H9 (cell line): ENCODE data around the gene ZC3HAV1L. TPM values are rescaled to one million over a fixed set of nuclear protein-coding genes. Genes with fewer than 3 reads are reported as not detected.

Experiments used
- DNase-seq: peaks from one replicate; pipeline ENCODE4 v3.0.0-alpha.2; 2017
- H2AFZ ChIP-seq: one replicate; pipeline ENCODE4 v1.6.1; 2013; ENCODE audit warnings: mild to moderate bottlenecking, low read length, control low read depth, moderate library complexity
- H2AK5ac ChIP-seq: 2 replicates; pipeline ENCODE4 v1.6.1; 2013; ENCODE audit warnings: low read length, control low read depth, mixed read lengths; ENCODE audit not compliant: insufficient read length
- H2BK120ac ChIP-seq: one replicate; pipeline ENCODE4 v1.6.1; 2013; ENCODE audit warnings: low read depth, mild to moderate bottlenecking, low read length, control low read depth, inconsistent platforms; ENCODE audit not compliant: poor library complexity, severe bottlenecking
- H2BK12ac ChIP-seq: 2 replicates; pipeline ENCODE4 v1.6.1; 2013; ENCODE audit warnings: low read length, control low read depth, mixed read lengths, low read depth; ENCODE audit not compliant: insufficient read length
- H2BK15ac ChIP-seq: 2 replicates; pipeline ENCODE4 v1.6.1; 2013; ENCODE audit warnings: low read depth, low read length, control low read depth
- H2BK20ac ChIP-seq: one replicate; pipeline ENCODE4 v1.6.1; 2013; ENCODE audit warnings: low read depth, mild to moderate bottlenecking, low read length, control low read depth, inconsistent platforms; ENCODE audit not compliant: poor library complexity, severe bottlenecking
- H2BK5ac ChIP-seq: 2 replicates; pipeline ENCODE4 v1.6.1; 2013; ENCODE audit warnings: low read length, control low read depth, mixed read lengths; ENCODE audit not compliant: insufficient read length
- H3K14ac ChIP-seq: 2 replicates; pipeline ENCODE4 v1.6.1; 2013; ENCODE audit warnings: low read length, control low read depth; ENCODE audit not compliant: insufficient read depth
- H3K18ac ChIP-seq: 2 replicates; pipeline ENCODE4 v1.6.1; 2013; ENCODE audit warnings: low read depth, mild to moderate bottlenecking, mixed read lengths, low read length, control low read depth; ENCODE audit not compliant: insufficient read length
- H3K23ac ChIP-seq: 2 replicates; pipeline ENCODE4 v1.6.1; 2013; ENCODE audit warnings: low read length, control low read depth, mixed read lengths, low read depth; ENCODE audit not compliant: insufficient read length
- H3K23me2 ChIP-seq: 2 replicates; pipeline ENCODE4 v1.6.1; 2013; ENCODE audit warnings: low read depth, mild to moderate bottlenecking, mixed read lengths, low read length, control low read depth; ENCODE audit not compliant: insufficient read length, poor library complexity, severe bottlenecking
- H3K27ac ChIP-seq: 2 replicates; pipeline ENCODE4 v1.5.1; 2013; ENCODE audit warnings: low read length, control low read depth, mixed read lengths, low read depth; ENCODE audit not compliant: insufficient read length
- H3K27me3 ChIP-seq: 2 replicates; pipeline ENCODE4 v1.6.1; 2013; ENCODE audit warnings: low read length, control low read depth, inconsistent platforms; ENCODE audit not compliant: insufficient read depth
- H3K4ac ChIP-seq: 2 replicates; pipeline ENCODE4 v1.6.1; 2013; ENCODE audit warnings: low read depth, mild to moderate bottlenecking, control low read depth, inconsistent platforms, low read length, moderate library complexity
- H3K4me1 ChIP-seq: 2 replicates; pipeline ENCODE4 v1.6.1; 2013; ENCODE audit warnings: low read length, control low read depth, inconsistent platforms; ENCODE audit not compliant: insufficient read depth
- H3K4me2 ChIP-seq: 2 replicates; pipeline ENCODE4 v1.6.1; 2013; ENCODE audit warnings: low read length, control low read depth, mixed read lengths; ENCODE audit not compliant: insufficient read length, insufficient read depth
- H3K56ac ChIP-seq: 2 replicates; pipeline ENCODE4 v1.6.1; 2013; ENCODE audit warnings: low read depth, mild to moderate bottlenecking, mixed read lengths, low read length, control low read depth; ENCODE audit not compliant: insufficient read length
- H3K79me1 ChIP-seq: 2 replicates; pipeline ENCODE4 v1.6.1; 2013; ENCODE audit warnings: low read depth, mild to moderate bottlenecking, moderate library complexity, low read length, control low read depth, inconsistent platforms; ENCODE audit not compliant: insufficient read depth, poor library complexity, severe bottlenecking
- H3K79me2 ChIP-seq: 2 replicates; pipeline ENCODE4 v1.6.1; 2013; ENCODE audit warnings: low read length, control low read depth, inconsistent platforms; ENCODE audit not compliant: insufficient read depth
- H3K9ac ChIP-seq: 2 replicates; pipeline ENCODE4 v1.6.1; 2013; ENCODE audit warnings: low read length, control low read depth, mixed read lengths; ENCODE audit not compliant: insufficient read length; ENCODE audit errors: extremely low read depth
- H3K9me3 ChIP-seq: one replicate; pipeline ENCODE4 v1.6.1; 2013; ENCODE audit warnings: low read depth, low read length, inconsistent platforms; ENCODE audit not compliant: control insufficient read depth
- H3T11ph ChIP-seq: one replicate; pipeline ENCODE4 v1.6.1; 2013; ENCODE audit warnings: mild to moderate bottlenecking, low read length, control low read depth, inconsistent platforms
- H4K20me1 ChIP-seq: one replicate; pipeline ENCODE4 v1.6.1; 2013; ENCODE audit not compliant: control insufficient read depth, insufficient read length, insufficient read depth
- H4K5ac ChIP-seq: 2 replicates; pipeline ENCODE4 v1.6.1; 2013; ENCODE audit warnings: low read depth, mild to moderate bottlenecking, mixed read lengths, low read length, control low read depth; ENCODE audit not compliant: insufficient read length
- H4K8ac ChIP-seq: replicated peaks from 2 replicates; pipeline ENCODE4 v1.6.1; 2013; ENCODE audit warnings: low read length, control low read depth, mixed read lengths, low read depth; ENCODE audit not compliant: insufficient read length
- H4K91ac ChIP-seq: 2 replicates; pipeline ENCODE4 v1.6.1; 2013; ENCODE audit warnings: low read depth, mild to moderate bottlenecking, moderate library complexity, mixed read lengths, low read length, control low read depth; ENCODE audit not compliant: insufficient read length
- H3K27ac Mint-ChIP-seq, 3 experiments: 2 replicates in 2 of 3; 3 replicates in 1 of 3; pipeline ENCODE4 v1.8.0; 2020 to 2021; ENCODE audit warnings: mixed read lengths in 3 of 3, mild to moderate bottlenecking in 1 of 3, moderate library complexity in 1 of 3
- H3K27me3 Mint-ChIP-seq: 2 replicates; pipeline ENCODE4 v1.8.0; 2021; ENCODE audit warnings: low read depth, mild to moderate bottlenecking, moderate library complexity, mixed read lengths
- H3K36me3 Mint-ChIP-seq, 3 experiments: 2 replicates in 2 of 3; 3 replicates in 1 of 3; pipeline ENCODE4 v1.8.0; 2020 to 2021; ENCODE audit warnings: low read depth in 3 of 3, mixed read lengths in 3 of 3; ENCODE audit not compliant: insufficient read depth in 1 of 3
- H3K4me1 Mint-ChIP-seq, 2 experiments: 2 replicates each; pipeline ENCODE4 v1.8.0; 2020; ENCODE audit warnings: mixed read lengths in 2 of 2
- H3K4me3 Mint-ChIP-seq, 2 experiments: 2 replicates in 1 of 2; 3 replicates in 1 of 2; pipeline ENCODE4 v1.8.0; 2020 to 2021; ENCODE audit warnings: mild to moderate bottlenecking in 2 of 2, mixed read lengths in 2 of 2, moderate library complexity in 1 of 2
- H3K9me3 Mint-ChIP-seq, 2 experiments: 2 replicates in 1 of 2; 3 replicates in 1 of 2; pipeline ENCODE4 v1.8.0; 2020; ENCODE audit warnings: mild to moderate bottlenecking in 2 of 2, mixed read lengths in 2 of 2, moderate library complexity in 1 of 2
- CTCF ChIP-seq: fragments of 200-600 bp; sonication (generic); conservative IDR thresholded peaks from 3 replicates; pipeline ENCODE4 v1.8.0; 2021; ENCODE audit warnings: antibody characterized with exemption, mild to moderate bottlenecking
- WGBS: extraction: QIAGEN DNeasy Blood & Tissue Kit; methylation state at CpG from one replicate; pipeline ENCODE4 v1.1.7; 2013; ENCODE audit warnings: missing lambda C conversion rate, low lambda C conversion rate, mixed read lengths; ENCODE audit not compliant: insufficient read length; ENCODE audit errors: extremely low coverage; 5-methylcytosine and 5-hydroxymethylcytosine counted together
- total RNA-seq: library from RNA; stranded (reverse); gene quantifications from 2 replicates; pipeline ENCODE4 v1.2.1, GENCODE V29; 2021

Gene ZC3HAV1L
- total RNA-seq, 1 experiment from 2014 or later, result not detected

GRCh38 chr7:139043823-139044812, 8.3 kb upstream of the ZC3HAV1L start:
- H4K20me1 ChIP-seq, result no peaks in the 10 kb centered on the region

More at GRCh38 chr7:139043823-139044812, 8.3 kb upstream of the ZC3HAV1L start:
- Histone ChIP-seq H2AFZ (no peak overlapping the region), H2BK15ac (no peak overlapping the region), H3K4me1 (no peaks in the 10 kb centered on the region; the same call in 1 of the 2 replicates), H3K56ac (no peak overlapping the region), H2AK5ac (no peak overlapping the region), H3K27ac (no peak overlapping the region), H3K4me2 (no peak overlapping the region), H3T11ph (no peak overlapping the region), H4K91ac (no peak overlapping the region), H2BK120ac (no peak overlapping the region), H3K9ac (no peak overlapping the region), H2BK5ac (no peak overlapping the region), H3K14ac (no peak overlapping the region), H3K23me2 (no peaks in the 10 kb centered on the region), H3K27me3 (no peaks in the 10 kb centered on the region), H3K79me2 (no peaks in the 10 kb centered on the region), H3K18ac (no peak overlapping the region), H4K8ac (no peak overlapping the region), H3K4ac (no peak overlapping the region), H2BK12ac (no peak overlapping the region), H3K79me1 (no peaks in the 10 kb centered on the region), H4K5ac (no peak overlapping the region), H3K23ac (no peak overlapping the region), H3K9me3 (no peaks in the 10 kb centered on the region), H2BK20ac (no peak overlapping the region)
- DNase-seq, result no peak
- Mint-ChIP-seq H3K27me3 (peaks cover 2% of the 10 kb centered on the region; the same call in 1 of the 2 replicates), H3K36me3 (peaks cover 2 to 19% (median 4%) of the 10 kb centered on the region in 3 experiments; a peak in 5 of 7 replicates), H3K27ac (no peak overlapping the region), H3K9me3 (no peaks in the 10 kb centered on the region; a peak in 1 of 5 replicates), H3K4me1 (peaks cover 0 to 3% of the 10 kb centered on the region in 2 experiments; a peak in 2 of 4 replicates), H3K4me3 (no peak overlapping the region)
- TF ChIP-seq CTCF, result no peak
- no CpG with 5 or more reads among the region's 14 CpGs for WGBS
